SK-N-SH treated with all-trans-retinoic acid at 6 μM for 48 hours (cell line): ENCODE results near the gene ALPK3.

ENCODE experiments used
- ATAC-seq: fragments of 200-7000 bp; cut with Tn5 transposase; 3 replicates; pipeline ENCODE4 v1.9.1; 2020; ENCODE audit warnings: mild to moderate bottlenecking, moderate library complexity
- ARNTL ChIP-seq: fragments of 450-650 bp; formaldehyde crosslinking; IDR thresholded peaks from 2 replicates; pipeline ENCODE4 v1.5.0; 2020; ENCODE audit warnings: low read depth, mild to moderate bottlenecking, moderate library complexity, borderline replicate concordance
- BACH2 ChIP-seq: fragments of 250-450 bp; sonication (Bioruptor Pico); IDR thresholded peaks from 2 replicates; pipeline ENCODE4 v1.9.0; 2021; ENCODE audit warnings: mild to moderate bottlenecking, borderline replicate concordance
- CSDC2 ChIP-seq: fragments of 250-450 bp; sonication (Bioruptor Pico); IDR thresholded peaks from 2 replicates; pipeline ENCODE4 v1.5.0; 2020; ENCODE audit warnings: mild to moderate bottlenecking, moderate library complexity
- ESRRG ChIP-seq: fragments of 250-450 bp; sonication (Bioruptor Pico); IDR thresholded peaks from 2 replicates; pipeline ENCODE4 v1.6.1; 2021; ENCODE audit warnings: mild to moderate bottlenecking
- GLIS3 ChIP-seq: fragments of 250-450 bp; sonication (Bioruptor Pico); IDR thresholded peaks from 2 replicates; pipeline ENCODE4 v1.5.0; 2020; ENCODE audit warnings: mild to moderate bottlenecking, moderate library complexity
- ISL1 ChIP-seq: fragments of 250-450 bp; sonication (Bioruptor Pico); IDR thresholded peaks from 2 replicates; pipeline ENCODE4 v2.1.2; 2022; ENCODE audit warnings: mild to moderate bottlenecking, moderate library complexity
- OSR1 ChIP-seq: fragments of 250-450 bp; sonication (Bioruptor Pico); IDR thresholded peaks from 2 replicates; pipeline ENCODE4 v1.8.0; 2022; ENCODE audit warnings: moderate library complexity, mild to moderate bottlenecking, inconsistent platforms
- PPARA ChIP-seq: fragments of 250-450 bp; sonication (Bioruptor Pico); IDR thresholded peaks from 2 replicates; pipeline ENCODE4 v1.5.0; 2020; ENCODE audit warnings: mild to moderate bottlenecking, borderline replicate concordance
- RARB ChIP-seq: fragments of 250-450 bp; sonication (Bioruptor Pico); IDR thresholded peaks from 2 replicates; pipeline ENCODE4 v1.8.0; 2021; ENCODE audit warnings: mild to moderate bottlenecking, moderate library complexity
- SNAI2 ChIP-seq: fragments of 250-450 bp; sonication (Bioruptor Pico); IDR thresholded peaks from 2 replicates; pipeline ENCODE4 v1.5.0; 2020; ENCODE audit warnings: mild to moderate bottlenecking, moderate library complexity
- TCF4 ChIP-seq: fragments of 250-450 bp; sonication (Bioruptor Pico); IDR thresholded peaks from 2 replicates; pipeline ENCODE4 v1.8.0; 2021; ENCODE audit warnings: mild to moderate bottlenecking, moderate library complexity, borderline replicate concordance
- ZFP30 ChIP-seq: fragments of 450-650 bp; formaldehyde crosslinking; IDR thresholded peaks from 2 replicates; pipeline ENCODE4 v1.5.0; 2022; ENCODE audit warnings: mild to moderate bottlenecking, moderate library complexity
- ZNF565 ChIP-seq: fragments of 450-650 bp; formaldehyde crosslinking; conservative IDR thresholded peaks from 2 replicates; pipeline ENCODE4 v1.5.0; 2020; ENCODE audit warnings: low read depth, mild to moderate bottlenecking, moderate library complexity
- ZNF70 ChIP-seq: fragments of 450-650 bp; formaldehyde crosslinking; IDR thresholded peaks from 2 replicates; pipeline ENCODE4 v1.5.0; 2020; ENCODE audit warnings: mild to moderate bottlenecking, moderate library complexity
- ZNF8 ChIP-seq: fragments of 450-650 bp; formaldehyde crosslinking; IDR thresholded peaks from 2 replicates; pipeline ENCODE4 v1.5.0; 2020; ENCODE audit warnings: mild to moderate bottlenecking, moderate library complexity
- TF ChIP-seq, protein P1 (sequence below): fragments of 250-450 bp; sonication (Bioruptor Pico); IDR thresholded peaks from 2 replicates; pipeline ENCODE4 v1.5.1; 2021; ENCODE audit warnings: mild to moderate bottlenecking, moderate library complexity
- TF ChIP-seq, protein P2 (sequence below): fragments of 250-450 bp; sonication (Bioruptor Pico); IDR thresholded peaks from 2 replicates; pipeline ENCODE4 v1.5.1; 2020; ENCODE audit warnings: low read depth, mild to moderate bottlenecking, moderate library complexity
- TF ChIP-seq, protein P3 (sequence below): fragments of 250-450 bp; sonication (Bioruptor Pico); IDR thresholded peaks from 2 replicates; pipeline ENCODE4 v1.5.0; 2020; ENCODE audit warnings: mild to moderate bottlenecking, moderate library complexity
- TF ChIP-seq, protein P4 (sequence below): fragments of 250-450 bp; sonication (Bioruptor Pico); IDR thresholded peaks from 2 replicates; pipeline ENCODE4 v1.8.0; 2021; ENCODE audit warnings: low read depth, mild to moderate bottlenecking, moderate library complexity, borderline replicate concordance
- TF ChIP-seq, protein P5 (sequence below): fragments of 250-450 bp; sonication (Bioruptor Pico); IDR thresholded peaks from 2 replicates; pipeline ENCODE4 v1.8.0; 2020; ENCODE audit warnings: mild to moderate bottlenecking, moderate library complexity, borderline replicate concordance

ALPK3 gene

DNA sequence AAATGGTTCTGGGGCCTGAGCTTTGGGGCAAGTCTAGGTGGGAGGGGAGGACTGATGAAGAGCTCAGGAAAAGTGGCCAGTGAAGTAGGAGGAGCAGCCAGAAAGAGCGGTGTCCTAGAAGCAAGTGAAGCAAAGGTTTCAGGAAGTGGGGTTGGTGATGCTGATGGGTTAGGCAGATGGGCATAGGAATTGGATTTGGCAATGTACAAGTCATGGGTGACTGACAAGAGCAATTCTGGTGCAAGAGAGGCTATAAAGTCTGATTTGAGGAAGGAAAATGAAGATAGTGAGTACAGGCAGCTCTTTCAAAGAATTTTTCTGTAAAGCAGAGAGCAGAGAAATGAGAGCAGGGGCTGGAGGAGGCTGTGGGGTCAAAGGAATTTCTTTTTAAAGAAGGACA is 19.7 kb downstream of the ALPK3 start:
- ATAC-seq: no peak
- TF ChIP-seq ZNF8 (CRISPR knock-in tag) (no peak), BACH2 (no peak), ZNF70 (CRISPR knock-in tag) (no peak), CSDC2 (CRISPR knock-in tag) (no peak), ARNTL (no peak), SNAI2 (no peak), OSR1 (CRISPR knock-in tag) (no peak), ZFP30 (CRISPR knock-in tag) (no peak), RARB (CRISPR knock-in tag) (no peak), ISL1 (CRISPR knock-in tag) (no peak), GLIS3 (no peak), PPARA (CRISPR knock-in tag) (no peak), TCF4 (CRISPR knock-in tag) (no peak), ESRRG (CRISPR knock-in tag) (no peak), ZNF565 (CRISPR knock-in tag) (no peak)
- TF ChIP-seq, protein P1, sequence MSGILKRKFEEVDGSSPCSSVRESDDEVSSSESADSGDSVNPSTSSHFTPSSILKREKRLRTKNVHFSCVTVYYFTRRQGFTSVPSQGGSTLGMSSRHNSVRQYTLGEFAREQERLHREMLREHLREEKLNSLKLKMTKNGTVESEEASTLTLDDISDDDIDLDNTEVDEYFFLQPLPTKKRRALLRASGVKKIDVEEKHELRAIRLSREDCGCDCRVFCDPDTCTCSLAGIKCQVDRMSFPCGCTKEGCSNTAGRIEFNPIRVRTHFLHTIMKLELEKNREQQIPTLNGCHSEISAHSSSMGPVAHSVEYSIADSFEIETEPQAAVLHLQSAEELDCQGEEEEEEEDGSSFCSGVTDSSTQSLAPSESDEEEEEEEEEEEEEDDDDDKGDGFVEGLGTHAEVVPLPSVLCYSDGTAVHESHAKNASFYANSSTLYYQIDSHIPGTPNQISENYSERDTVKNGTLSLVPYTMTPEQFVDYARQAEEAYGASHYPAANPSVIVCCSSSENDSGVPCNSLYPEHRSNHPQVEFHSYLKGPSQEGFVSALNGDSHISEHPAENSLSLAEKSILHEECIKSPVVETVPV (CRISPR knock-in tag): no peak
- TF ChIP-seq, protein P2, sequence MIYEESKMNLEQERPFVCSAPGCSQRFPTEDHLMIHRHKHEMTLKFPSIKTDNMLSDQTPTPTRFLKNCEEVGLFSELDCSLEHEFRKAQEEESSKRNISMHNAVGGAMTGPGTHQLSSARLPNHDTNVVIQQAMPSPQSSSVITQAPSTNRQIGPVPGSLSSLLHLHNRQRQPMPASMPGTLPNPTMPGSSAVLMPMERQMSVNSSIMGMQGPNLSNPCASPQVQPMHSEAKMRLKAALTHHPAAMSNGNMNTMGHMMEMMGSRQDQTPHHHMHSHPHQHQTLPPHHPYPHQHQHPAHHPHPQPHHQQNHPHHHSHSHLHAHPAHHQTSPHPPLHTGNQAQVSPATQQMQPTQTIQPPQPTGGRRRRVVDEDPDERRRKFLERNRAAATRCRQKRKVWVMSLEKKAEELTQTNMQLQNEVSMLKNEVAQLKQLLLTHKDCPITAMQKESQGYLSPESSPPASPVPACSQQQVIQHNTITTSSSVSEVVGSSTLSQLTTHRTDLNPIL (CRISPR knock-in tag): no peak
- TF ChIP-seq, protein P3, sequence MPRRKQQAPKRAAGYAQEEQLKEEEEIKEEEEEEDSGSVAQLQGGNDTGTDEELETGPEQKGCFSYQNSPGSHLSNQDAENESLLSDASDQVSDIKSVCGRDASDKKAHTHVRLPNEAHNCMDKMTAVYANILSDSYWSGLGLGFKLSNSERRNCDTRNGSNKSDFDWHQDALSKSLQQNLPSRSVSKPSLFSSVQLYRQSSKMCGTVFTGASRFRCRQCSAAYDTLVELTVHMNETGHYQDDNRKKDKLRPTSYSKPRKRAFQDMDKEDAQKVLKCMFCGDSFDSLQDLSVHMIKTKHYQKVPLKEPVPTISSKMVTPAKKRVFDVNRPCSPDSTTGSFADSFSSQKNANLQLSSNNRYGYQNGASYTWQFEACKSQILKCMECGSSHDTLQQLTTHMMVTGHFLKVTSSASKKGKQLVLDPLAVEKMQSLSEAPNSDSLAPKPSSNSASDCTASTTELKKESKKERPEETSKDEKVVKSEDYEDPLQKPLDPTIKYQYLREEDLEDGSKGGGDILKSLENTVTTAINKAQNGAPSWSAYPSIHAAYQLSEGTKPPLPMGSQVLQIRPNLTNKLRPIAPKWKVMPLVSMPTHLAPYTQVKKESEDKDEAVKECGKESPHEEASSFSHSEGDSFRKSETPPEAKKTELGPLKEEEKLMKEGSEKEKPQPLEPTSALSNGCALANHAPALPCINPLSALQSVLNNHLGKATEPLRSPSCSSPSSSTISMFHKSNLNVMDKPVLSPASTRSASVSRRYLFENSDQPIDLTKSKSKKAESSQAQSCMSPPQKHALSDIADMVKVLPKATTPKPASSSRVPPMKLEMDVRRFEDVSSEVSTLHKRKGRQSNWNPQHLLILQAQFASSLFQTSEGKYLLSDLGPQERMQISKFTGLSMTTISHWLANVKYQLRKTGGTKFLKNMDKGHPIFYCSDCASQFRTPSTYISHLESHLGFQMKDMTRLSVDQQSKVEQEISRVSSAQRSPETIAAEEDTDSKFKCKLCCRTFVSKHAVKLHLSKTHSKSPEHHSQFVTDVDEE (CRISPR knock-in tag): no peak
- TF ChIP-seq, protein P4, sequence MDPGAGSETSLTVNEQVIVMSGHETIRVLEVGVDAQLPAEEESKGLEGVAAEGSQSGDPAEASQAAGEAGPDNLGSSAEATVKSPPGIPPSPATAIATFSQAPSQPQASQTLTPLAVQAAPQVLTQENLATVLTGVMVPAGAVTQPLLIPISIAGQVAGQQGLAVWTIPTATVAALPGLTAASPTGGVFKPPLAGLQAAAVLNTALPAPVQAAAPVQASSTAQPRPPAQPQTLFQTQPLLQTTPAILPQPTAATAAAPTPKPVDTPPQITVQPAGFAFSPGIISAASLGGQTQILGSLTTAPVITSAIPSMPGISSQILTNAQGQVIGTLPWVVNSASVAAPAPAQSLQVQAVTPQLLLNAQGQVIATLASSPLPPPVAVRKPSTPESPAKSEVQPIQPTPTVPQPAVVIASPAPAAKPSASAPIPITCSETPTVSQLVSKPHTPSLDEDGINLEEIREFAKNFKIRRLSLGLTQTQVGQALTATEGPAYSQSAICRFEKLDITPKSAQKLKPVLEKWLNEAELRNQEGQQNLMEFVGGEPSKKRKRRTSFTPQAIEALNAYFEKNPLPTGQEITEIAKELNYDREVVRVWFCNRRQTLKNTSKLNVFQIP (CRISPR knock-in tag): no peak

DNA sequence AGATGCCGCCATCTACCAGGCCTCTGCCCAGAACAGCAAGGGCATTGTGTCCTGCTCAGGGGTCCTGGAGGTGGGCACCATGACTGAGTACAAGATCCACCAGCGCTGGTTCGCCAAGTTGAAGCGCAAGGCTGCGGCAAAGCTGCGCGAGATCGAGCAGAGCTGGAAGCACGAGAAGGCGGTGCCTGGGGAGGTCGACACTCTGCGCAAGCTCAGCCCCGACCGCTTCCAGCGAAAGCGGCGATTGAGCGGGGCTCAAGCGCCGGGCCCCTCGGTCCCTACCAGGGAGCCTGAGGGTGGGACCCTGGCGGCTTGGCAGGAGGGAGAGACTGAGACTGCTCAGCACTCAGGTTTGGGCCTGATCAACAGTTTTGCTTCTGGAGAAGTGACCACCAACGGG is 22.6 kb downstream of the ALPK3 start:
- TF ChIP-seq, protein P3 (CRISPR knock-in tag): no peak
- TF ChIP-seq, protein P5, sequence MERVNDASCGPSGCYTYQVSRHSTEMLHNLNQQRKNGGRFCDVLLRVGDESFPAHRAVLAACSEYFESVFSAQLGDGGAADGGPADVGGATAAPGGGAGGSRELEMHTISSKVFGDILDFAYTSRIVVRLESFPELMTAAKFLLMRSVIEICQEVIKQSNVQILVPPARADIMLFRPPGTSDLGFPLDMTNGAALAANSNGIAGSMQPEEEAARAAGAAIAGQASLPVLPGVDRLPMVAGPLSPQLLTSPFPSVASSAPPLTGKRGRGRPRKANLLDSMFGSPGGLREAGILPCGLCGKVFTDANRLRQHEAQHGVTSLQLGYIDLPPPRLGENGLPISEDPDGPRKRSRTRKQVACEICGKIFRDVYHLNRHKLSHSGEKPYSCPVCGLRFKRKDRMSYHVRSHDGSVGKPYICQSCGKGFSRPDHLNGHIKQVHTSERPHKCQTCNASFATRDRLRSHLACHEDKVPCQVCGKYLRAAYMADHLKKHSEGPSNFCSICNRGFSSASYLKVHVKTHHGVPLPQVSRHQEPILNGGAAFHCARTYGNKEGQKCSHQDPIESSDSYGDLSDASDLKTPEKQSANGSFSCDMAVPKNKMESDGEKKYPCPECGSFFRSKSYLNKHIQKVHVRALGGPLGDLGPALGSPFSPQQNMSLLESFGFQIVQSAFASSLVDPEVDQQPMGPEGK (CRISPR knock-in tag): no peak
- no peak for TF ChIP-seq ZNF70 (CRISPR knock-in tag)
- TF ChIP-seq, protein P4 (CRISPR knock-in tag): no peak
- no peak for TF ChIP-seq BACH2
- TF ChIP-seq, all 23 proteins: peak for 0
- no peak for ATAC-seq
